GM10266 (cell line): Measurements from ENCODE around the gene ITGB5.
A peak's percentile ranks its signal among the peaks of the same experiment; 100 is the strongest.

Source experiments
- DNase-seq: peaks from one replicate; pipeline ENCODE4 v3.0.0; 2012; ENCODE audit errors: extremely low spot score
- CTCF ChIP-seq: IDR thresholded peaks from 2 replicates; pipeline ENCODE4 v1.5.1; 2012; ENCODE audit warnings: mild to moderate bottlenecking, low read depth; ENCODE audit not compliant: control insufficient read depth, insufficient read depth; ENCODE audit errors: missing control alignments

ITGB5 gene, protein sequence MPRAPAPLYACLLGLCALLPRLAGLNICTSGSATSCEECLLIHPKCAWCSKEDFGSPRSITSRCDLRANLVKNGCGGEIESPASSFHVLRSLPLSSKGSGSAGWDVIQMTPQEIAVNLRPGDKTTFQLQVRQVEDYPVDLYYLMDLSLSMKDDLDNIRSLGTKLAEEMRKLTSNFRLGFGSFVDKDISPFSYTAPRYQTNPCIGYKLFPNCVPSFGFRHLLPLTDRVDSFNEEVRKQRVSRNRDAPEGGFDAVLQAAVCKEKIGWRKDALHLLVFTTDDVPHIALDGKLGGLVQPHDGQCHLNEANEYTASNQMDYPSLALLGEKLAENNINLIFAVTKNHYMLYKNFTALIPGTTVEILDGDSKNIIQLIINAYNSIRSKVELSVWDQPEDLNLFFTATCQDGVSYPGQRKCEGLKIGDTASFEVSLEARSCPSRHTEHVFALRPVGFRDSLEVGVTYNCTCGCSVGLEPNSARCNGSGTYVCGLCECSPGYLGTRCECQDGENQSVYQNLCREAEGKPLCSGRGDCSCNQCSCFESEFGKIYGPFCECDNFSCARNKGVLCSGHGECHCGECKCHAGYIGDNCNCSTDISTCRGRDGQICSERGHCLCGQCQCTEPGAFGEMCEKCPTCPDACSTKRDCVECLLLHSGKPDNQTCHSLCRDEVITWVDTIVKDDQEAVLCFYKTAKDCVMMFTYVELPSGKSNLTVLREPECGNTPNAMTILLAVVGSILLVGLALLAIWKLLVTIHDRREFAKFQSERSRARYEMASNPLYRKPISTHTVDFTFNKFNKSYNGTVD

GRCh38 chr3:124887177-124887931 lies at the start of gene ITGB5:
Gene ITGB5 (minus strand): TSS chr3:124887365. CDS start chr3:124887000, 365 bp downstream.
- no peak for TF ChIP-seq CTCF
- peak; percentile 73 for DNase-seq

DNA sequence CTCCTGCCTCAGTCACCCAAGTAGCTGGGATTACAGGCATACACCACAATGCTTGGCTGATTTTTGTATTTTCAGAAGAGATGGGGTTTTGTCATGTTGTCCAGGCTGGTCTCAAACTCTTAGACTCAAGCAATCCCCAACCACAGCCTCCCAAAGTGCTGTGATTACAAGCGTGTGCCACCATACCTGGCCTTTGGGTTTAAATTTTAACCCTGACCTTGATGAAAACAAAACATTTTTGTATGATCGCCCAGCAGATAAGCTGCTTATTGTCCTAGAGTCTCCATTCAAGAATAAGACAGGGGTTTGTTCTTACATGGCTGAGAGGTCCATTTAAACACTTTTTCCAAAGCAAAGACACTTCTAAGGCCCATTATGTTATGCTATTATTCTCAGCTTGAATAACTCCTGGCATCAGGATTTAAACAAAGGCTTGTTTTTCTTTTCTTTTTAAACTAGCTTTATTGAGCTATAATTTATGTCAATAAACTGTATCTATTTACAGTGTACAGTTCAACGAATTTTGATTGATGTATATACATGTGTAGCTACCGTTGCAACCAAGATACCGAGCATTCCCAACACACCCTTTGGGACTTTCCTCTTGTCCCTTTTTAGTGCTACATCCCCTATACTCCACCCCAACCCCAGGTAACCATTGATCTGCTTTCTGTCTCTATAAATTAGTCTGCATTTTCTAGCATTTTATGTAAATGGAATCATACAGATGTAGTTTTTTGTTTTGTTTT lies 48.8 kb upstream of the ITGB5 start:
- no peak for DNase-seq
- TF ChIP-seq CTCF: no peak

DNA sequence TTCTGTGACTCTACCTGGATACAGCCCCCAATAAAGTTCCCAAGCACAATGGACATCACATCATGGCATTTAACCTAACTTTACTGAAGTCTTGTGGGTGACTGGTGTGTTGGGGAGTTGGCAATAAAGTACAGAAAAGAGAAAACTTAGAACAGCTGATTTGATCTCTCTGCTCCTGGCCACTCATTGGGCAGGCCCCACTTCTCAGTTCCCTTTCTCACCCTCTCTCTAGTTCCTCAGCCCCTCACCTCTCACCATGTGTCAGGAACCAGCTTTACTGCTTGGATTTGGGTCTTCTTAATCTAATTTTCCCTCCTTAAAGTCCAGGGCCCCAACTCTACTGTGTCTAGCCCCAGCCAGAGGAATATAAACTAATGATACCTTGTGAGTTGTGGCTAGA lies 48.1 kb upstream of the ITGB5 start:
- TF ChIP-seq CTCF: no peak
- DNase-seq: no peak

GRCh38 chr3:124934577-124934976 lies 47.4 kb upstream of the ITGB5 start, which contains the start of gene MUC13:
Gene MUC13 (minus strand): TSS chr3:124934751. CDS start chr3:124934712, 39 bp downstream.
- DNase-seq: no peak

DNA sequence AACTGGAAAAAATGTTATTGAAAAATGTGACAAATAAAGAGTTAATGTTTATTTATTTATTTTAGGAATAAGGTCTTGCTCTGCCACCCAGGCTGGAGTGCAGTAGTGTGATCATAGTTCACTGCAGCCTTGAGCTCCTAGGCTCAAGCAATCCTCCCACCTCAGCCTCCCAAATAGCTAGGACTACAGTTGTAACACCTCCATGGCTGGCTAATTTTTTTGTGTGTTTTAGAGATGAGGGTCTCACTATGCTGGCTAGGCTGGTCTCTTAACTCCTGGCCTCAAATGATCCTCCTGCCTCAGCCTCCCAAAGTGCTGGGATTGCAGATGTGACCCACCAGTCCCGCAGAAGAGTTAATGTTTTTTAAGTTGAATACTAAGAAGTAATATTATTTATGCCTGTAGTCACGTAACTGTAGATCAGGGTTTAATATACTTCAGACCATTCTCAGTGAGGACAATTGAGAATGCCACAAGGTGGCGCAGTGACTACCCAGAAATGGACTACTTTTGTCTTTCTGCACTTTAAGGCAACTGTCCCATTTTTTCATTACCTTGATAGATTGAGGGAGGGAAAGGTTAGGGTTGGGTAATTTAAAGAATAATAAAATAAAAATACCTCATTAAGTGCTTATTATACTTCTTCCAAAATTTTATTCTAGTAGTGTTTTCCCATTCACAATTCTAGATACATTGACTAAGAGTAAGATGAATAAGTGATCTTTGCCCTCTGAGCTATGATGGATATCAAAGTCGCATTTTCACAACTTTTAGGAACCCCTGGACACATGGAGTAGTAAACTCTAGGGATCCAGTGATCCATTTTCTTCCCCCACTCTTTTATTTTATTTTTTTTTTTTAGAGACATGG lies 41.4 kb upstream of the ITGB5 start:
- peak; percentile 47 for DNase-seq
- peak; percentile 74 for TF ChIP-seq CTCF

More at GRCh38 chr3:124934577-124934976, 47.4 kb upstream of the ITGB5 start, which contains the start of gene MUC13:
- TF ChIP-seq CTCF: no peak
